ENCODE data around the gene ZNRF4.

Gene ZNRF4

DNA sequence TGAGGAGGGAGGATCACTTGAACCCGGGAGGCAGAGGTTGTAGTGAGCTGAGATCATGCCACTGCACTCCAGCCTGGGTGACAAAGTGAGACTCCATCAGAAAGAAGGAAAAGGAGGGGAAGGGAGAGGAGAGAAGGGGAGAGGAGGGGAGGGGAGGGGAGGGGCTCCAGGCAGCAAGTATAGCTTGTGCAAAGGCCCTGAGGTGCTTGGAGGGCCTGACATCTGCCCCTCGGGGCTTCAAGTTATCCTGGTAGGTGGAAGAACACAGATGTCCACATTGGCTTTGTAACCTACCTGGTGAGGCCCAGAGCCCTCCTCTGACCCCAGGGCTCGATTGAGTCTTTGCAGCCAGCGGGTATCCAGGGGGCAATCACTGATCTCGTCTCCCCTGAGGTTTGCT lies 11.5 kb upstream of the ZNRF4 start:
- DNase-seq, result no peak

GRCh38 chr19:5444431-5444830 lies 10.8 kb upstream of the ZNRF4 start:
- no peak for DNase-seq

GRCh38 chr19:5445071-5445470 lies 10.1 kb upstream of the ZNRF4 start:
- DNase-seq, result no peak

DNA sequence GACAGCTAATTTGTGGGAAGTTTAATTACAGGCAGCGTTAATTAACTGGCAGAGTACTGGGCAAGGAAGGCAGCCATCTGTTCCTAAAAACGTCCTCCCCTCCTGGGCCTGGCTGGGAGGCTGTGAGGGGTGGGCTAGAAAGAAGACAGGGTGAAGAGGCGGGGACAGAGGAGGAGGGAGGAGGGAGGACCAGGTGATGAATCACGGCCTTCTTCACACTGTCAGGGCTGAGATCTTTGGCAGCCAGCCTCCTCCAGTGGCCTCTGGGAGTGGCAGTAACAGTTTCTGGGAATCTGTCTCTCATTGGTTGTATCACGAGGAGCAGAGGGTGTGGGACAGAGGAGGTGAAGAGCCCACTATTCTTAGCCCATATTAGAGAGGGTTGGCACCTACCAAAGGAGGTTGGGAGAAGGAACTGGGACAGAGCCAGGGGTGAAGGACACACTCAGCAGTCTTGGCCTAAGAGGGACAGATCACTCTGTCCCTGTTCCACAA lies 9.6 kb upstream of the ZNRF4 start:
- no peak for DNase-seq

DNA sequence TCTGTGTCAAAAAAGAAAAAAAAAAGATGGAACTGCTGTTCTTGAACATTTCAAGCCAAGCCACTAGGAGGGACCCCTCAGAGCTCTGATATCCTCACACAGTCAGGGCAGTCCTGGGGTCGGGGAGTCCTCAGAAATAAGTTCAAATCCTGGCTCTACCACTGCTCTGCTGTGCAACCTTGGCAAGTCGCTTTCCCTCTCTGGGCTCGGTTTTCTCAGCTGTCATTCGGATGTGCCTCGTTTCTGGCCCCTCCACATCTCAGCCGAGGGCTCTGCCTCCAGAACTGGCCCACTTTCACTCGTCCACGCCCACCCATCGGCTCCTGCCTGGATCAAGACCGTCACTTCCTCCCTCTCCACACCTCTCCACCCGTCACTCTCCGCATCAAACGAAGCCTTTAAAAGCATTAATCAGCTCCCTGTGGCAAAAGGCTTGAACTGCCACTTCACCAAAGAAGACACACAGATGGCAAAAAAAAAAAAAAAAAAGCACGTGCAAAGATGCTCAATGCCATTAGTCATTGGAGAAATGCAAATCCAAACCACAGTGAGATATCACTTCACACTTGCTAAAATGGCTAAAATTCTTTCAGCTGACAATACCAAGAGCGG lies 7.4 kb upstream of the ZNRF4 start:
- no peak for DNase-seq

GRCh38 chr19:5448374-5448773 lies 6.8 kb upstream of the ZNRF4 start:
- DNase-seq, result no peak

DNA sequence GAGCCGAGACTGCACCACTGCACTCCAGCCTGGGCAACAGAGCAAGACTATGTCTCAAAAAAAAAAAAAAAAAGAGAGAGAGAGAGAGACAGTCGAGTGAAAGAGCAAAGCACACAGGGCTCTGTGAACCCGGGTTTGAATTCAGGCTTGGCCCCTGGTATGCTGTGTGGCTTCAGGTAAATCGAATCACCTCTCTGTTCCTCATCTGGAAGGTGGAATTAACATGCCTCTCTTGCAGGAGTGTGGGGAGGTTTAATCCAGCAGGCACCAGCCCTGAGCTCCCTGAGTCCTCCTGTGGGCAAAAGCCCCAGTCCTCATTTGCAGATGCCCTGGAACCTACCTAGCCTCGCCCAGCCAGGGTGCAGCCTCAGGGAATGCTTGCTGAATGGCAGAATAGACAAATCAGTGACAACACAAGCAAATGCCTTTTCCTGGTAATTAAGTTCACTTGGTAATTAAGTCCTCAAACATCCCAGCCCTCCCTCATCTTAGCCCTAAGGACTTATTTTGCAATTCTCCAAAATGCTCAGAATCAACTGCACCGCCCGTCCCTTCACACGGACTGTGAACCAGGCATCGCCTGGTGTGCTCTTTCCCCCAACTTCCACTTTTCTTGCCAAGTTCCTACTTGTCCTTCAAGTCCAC lies 4.6 kb upstream of the ZNRF4 start:
- no peak for DNase-seq

GRCh38 chr19:5451494-5451893 lies 3.7 kb upstream of the ZNRF4 start:
- DNase-seq, result no peak

DNA sequence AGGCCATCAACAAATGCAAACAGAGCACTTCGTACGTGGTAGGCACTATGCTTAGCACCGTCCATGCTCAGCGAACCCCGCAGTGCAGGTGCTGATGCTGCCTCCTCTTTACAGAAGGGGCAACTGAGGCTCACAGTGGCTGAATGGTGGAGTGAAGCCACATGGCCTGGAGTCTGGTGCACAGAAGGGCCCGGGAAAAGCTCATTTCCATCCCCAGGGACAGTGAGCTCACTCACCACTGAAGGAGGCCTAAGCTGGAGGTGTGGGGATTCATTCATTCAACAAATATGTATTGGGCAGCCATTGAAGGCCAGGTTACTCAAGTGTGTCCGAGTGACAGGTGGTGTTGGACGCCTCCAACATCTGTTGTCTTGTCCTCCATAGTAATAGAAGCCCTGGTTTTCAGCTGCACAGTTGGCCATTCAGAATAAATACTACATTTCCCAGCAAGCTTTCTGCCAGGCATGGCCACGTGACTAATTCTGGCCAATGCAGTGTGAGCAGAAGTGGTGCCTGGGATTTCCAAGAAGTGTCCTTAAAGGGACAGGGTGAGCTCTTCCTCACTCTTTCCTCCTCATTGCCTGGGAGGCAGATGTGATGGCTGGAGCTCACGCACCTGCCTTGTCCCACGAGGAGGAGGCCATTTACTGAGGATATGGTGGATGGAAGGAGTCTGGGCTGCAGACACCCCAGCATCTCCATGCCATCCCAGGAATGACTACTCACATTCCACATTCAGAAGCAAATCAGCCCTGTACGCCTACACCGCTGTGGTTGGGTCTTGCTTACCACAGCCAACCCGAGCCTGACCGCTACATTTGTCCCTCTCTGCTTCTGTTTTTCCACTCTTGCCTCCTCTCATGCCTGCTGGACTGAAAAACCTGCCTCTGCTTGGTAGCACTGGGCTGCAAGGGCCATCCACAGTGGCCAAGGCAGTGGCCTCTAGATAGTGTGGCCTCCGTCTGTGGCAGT lies 2.3 kb upstream of the ZNRF4 start:
- DNase-seq, result no peak

DNA sequence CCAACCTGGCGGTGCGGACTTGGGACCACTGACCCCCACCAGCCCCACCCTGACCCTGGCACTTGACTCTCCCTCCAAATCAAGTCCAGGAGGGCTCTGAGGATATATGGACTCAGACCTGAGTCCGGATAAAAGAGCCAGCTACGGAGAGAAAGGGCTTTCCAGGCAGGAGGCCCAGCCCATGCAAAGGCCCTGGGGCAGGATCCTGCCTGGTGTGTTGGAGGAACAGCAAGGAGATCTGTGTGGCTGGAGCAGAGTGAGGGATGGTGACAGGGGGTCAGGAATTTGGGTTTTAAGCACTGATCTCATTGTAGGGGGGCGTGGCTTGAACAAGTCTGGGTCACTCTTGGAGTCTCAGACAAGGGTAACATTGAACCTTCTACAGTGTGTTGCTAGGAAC lies 474 bp upstream of the ZNRF4 start:
- no peak for DNase-seq

DNA sequence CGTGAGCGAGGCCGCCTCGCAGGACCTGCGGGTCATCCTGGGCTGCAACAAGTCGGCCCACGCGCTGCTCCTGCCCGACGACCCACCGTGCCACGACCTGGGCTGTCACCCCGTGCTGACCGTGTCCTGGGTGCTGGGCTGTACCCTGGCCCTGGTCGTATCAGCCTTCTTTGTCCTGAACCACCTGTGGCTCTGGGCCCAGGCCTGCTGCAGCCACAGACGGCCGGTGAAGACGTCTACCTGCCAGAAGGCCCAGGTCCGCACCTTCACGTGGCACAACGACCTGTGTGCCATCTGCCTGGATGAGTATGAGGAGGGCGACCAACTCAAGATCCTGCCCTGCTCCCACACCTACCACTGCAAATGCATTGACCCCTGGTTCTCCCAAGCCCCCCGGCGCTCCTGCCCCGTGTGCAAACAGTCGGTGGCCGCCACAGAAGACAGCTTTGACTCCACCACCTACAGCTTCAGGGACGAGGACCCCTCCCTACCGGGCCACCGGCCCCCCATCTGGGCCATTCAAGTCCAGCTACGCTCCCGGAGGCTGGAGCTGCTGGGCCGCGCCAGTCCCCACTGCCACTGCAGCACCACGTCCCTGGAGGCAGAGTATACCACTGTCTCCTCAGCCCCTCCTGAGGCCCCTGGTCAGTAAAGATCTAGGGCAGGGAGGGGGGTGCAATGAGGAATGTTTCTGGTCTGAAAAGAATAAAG lies 1.1 kb downstream of the ZNRF4 start:
- no peak for DNase-seq

DNA sequence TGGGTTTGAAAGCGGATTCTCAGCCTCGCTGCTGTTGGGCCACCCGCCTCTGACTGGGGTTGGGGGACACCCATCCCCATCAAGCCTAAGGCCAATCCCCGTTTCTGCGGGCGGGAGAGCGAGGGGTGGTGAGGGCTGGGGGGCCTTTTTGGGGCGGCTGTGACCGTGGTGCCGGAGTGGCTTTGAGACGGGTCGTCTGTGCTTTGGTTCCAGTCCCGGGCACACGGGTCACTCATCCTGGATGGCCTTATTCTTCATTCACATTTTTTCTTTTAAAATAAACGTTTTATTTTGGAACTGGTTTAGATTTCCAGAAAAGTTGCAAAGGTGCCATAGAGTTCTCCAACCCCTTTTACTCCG lies 1.6 kb downstream of the ZNRF4 start:
- no peak for DNase-seq

DNA sequence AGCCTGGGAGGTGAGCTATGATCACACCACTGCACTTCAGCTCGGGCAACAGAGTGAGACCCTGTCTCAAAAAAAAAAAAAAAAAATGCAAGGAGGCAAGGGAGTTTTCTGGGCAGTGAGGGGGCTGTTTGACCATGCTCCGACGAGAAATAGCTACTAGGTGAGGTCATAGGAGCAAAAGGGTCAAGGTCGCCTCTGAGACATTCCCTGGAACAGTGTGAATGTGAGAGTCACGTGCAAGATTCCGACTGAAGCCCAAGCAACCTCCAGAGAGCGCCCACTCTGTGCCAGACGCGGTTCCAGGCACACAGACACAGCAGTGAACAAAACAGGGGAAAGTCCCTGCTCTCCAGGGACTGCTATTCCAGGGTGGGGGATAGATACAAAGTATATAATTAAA lies 2.5 kb downstream of the ZNRF4 start:
- DNase-seq, result no peak

- no peak for DNase-seq
Measured at GRCh38 chr19:5458420-5458819, 3.2 kb downstream of the ZNRF4 start.

- no peak for DNase-seq
Measured at GRCh38 chr19:5459360-5459759, 4.1 kb downstream of the ZNRF4 start.

GRCh38 chr19:5460748-5461147 lies 5.5 kb downstream of the ZNRF4 start:
- DNase-seq, result no peak

DNA sequence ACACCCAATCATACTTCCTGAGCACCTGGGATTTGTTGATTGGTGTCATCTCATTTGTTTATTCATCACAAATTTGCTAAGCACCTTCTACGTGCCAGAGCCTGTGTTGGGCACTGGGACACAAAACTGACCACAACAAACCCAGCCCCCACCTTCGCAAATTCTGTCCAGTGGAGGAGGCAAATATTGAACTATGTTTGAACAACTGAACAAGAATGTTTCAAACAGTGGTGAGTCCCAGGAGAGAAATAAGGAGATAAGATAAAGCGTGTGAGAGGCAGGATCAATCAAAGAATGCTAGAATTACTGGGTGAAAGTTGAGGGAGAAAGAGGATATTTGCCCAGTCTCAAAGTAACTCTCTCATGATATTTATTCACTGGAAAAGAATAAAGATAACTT lies 8.7 kb downstream of the ZNRF4 start:
- no peak for DNase-seq

- no peak for DNase-seq
Measured at GRCh38 chr19:5466072-5466471, 10.9 kb downstream of the ZNRF4 start.

GRCh38 chr19:5466814-5467291 lies 11.6 kb downstream of the ZNRF4 start:
- no peak for DNase-seq

GRCh38 chr19:5470264-5470671 lies 15.1 kb downstream of the ZNRF4 start:
- DNase-seq, result no peak

DNA sequence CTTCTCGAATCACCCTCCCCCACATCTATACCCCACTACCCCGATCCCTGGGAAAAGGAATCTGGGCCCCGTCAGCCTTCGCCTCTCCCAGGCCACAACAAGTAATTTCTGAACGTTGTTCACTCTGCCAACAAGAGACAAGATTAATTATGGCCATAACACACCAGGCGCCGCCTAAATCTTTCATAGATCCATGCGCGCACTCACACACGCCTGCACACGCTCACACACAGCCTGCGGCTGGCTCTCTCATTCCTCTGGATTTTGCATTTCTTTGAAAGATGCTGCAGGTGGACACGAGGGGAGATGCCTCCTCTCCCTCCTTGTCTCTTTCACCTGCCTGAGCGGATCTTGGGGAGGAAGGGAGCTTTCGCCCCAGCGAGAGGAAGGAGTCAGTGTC lies 17.1 kb downstream of the ZNRF4 start:
- no peak for DNase-seq

DNA sequence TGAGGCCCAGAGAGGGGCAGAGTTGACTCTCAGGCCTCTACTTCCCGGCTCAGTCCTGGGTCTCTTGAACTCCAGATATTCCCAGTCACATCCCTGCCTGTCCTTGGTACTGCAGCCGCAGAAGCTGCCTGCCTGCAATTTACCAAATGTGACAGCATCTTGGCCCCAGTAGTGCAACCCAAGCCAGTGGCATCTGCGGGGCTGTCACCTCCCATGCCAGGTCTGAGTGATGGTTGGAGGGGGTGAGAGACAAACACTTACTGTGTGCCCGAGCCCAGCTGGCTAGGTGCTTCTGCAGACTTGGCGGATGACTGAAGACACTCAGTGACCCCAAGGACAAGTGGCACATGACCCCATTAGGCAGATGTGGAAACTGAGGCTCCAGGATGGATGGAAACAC lies 18.4 kb downstream of the ZNRF4 start:
- no peak for DNase-seq
